Fibroblast of skin of left quadriceps (primary cell): Measurements from ENCODE around the gene RREB1.

Experiments
- DNase-seq, 2 experiments: peaks; one replicate each; pipeline ENCODE4 v3.0.0-alpha.2; 2013; ENCODE audit warnings: low read depth in 2 of 2

The RREB1 gene

DNA sequence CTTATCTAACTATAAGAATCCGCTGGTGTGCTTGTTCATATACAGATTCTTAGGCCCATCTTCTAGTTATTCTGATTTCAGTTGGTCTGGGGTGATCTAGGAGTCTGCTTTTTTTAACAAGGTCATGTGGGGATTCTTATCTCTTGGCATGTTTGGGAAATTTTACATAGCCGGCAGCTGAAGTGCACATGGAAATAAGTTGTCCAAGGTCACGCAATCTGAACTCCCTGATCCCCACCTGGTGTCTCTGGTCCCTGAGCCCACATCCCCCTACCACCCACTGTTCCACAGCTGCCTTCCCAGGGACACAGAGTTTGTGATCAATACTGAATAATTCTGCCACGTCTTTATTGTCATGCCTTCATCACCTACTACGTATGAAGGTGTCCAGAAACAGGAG lies 114.4 kb downstream of the RREB1 start:
- no peak for DNase-seq

DNA sequence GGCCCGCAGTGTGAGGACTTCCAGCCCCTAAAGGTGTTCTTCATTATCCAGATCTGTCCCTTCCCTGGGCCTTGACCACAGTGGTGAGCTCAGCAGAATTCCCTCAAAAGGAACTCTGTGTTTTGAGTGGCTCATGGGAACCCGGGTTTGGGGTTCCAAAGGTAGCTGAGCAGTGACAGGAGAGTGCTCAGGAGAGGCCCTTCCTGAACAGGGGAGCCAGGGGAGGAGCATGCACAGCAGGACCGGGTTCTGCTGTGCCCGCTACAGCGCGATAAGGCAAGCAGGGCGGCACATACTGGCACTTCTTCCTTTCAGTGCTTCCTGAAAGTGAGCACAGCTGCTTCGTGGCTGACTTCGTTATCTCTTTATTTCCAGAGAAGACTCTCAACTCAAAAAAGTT lies 117.0 kb downstream of the RREB1 start:
- no peak for DNase-seq

DNA sequence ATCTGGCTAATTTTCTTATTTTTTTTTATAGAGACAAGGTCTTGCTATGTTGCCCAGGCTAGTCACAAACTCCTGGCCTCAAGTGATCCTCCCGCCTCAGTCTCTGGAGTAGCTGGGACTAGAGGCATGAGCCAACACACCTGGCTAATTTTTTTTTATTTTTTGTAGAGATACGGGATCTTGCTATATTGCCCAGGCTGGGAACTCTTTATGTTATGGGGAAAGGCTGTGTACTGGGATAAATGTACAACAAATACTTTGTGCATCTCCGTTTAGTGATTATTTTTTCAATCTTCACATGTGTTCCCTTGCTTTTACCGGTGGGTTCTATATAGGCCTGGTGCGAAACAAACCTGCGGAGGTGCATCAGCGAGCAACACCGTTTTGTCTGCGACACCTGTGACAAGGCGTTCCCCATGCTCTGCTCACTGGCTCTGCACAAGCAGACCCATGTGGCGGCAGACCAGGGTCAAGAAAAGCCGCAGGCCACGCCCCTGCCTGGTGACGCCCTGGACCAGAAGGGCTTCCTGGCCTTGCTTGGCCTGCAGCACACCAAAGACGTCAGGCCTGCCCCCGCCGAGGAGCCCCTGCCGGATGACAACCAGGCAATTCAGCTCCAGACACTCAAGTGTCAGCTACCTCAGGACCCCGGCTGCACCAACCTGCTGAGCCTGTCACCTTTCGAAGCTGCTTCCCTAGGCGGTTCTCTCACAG lies 121.1 kb downstream of the RREB1 start:
- no peak for DNase-seq

- no peak for DNase-seq
These were observed 121.9 kb downstream of the RREB1 start for GRCh38 chr6:7229376-7230326.

GRCh38 chr6:7230327-7230691 lies 122.5 kb downstream of the RREB1 start:
- no peak for DNase-seq

GRCh38 chr6:7230956-7231713 lies 123.4 kb downstream of the RREB1 start:
- no peak for DNase-seq

DNA sequence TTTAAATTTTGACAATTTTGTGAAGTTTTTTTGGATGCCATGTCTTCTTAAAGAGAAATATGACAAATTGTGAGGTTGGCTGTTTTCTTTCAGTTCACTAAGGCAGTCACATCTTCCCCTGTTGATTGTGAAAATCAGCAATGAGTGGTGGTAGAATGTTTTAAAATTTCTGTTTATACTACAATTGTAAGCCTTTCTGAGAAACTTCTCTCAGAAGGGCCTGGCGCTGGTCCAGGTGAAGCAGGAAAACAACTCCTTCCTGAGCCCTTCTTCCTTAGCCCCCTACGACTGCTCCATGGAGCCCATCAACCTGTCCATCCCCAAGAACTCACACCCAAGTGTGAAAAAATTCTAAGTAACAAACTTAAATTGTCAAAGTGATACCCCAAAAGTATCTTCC lies 124.6 kb downstream of the RREB1 start:
- no peak for DNase-seq

DNA sequence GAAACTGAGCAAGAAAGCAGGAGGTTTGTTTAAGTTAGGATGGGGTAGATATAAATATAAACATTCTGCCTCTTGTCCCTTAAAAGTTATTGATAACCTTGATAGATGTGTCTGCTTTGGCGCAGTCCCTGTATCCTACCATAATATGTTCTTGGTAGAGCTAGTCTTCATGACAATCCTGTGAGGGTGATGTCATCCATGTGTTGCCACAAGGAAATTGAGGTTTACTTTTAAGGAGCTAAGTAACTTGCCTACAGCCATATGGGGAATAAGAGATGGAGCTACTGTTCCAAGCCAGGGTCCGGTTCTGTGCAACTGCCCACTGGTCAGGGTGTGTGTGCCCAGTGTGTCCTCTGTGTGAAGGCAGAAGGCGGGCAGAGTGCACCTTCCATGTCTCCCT lies 126.8 kb downstream of the RREB1 start:
- DNase-seq, result no peak

DNA sequence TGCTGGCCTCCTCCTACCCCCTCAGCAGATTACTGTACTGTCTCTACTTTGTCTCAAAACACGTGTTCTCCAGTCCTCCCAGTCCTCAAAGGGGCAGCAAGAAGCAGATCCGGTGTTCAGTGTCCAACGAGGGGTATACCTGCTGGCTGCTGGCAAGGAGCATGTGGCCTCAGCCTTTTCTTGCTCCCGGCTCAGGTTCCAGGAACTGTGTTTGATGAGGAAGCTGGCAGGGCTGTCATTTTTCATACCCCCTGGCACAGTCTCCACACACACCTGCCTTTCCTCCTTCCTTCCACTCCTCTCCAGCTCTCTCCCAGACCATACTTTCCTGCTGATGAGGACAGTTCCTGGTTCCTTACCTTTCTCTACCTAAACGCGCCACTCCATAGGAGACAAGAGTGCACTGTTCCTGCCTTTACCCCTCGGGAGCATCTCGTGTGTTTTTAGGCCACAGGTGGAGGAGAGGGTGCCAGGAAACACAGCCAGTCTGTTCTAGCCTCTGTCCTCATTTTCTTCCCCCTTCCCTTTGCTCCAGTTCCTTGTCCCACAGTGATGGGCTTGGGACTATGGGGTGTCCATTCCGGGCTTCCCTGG lies 128.0 kb downstream of the RREB1 start:
- DNase-seq, result no peak

DNA sequence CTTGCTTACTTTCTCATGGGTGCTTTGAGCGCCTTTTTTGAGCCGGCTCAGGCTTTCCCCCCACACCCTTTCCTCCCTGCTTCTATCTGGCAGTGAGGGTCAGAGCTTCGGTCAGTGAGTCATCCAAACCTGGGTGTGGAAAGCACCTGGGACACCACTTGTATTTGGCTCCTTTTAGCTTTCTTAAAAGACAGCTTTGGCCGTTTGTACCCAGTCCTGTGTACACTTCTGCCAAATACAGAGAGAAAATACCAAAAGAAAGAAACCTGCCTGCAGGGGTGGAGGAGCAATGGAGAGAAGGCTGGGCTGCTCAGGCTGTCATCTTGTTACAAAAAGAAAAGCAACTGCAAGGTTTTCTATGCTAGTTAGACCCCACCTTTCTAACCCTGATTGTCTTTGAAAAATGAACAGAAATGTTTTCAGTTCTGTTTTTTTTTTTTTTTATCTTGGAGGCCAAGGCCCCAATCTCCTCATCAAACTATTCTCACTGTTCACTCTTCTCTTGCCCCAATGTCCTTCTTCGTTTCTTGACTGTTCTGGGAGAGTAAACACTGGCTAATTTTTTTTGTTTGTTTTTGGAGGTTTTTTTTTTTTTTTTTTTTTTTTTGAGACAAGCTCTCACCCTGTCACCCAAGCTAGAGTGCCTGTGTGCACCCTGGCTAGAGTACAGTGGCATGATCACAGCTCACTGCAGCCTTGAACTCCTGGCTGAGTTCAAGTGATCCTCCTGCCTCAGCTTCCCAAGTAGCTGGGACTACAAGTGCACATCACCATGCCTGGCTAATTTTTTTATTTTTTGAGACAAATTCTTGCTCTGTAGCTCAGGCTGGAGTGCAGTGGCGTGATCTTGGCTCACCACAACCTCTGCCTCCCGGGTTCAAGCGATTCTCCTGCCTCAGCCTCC lies 128.8 kb downstream of the RREB1 start:
- DNase-seq, result no peak

DNA sequence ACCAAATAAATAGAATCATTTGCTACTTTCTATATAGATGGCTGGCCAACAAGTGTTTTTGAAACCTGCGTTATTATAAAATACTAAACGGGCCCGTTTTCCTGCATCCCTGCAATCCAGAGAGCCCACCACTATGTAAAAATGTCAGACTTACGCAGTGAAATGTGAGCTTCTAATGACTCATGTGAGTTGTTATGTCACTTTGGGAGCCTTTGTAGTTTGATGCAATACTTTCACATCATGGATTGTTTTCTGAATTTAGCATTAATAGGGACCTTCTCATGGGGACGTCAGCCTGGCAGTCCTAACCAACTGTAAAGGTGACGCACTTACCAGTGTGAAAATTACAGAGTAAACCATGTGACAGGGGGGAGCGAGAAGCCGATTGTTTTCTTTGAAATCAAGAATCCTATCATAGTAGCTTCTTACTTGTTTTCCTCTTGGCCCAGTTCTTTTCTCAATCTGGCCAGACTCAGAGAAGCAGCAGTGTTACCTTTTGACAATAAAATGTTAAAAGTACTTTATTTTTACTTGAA lies 130.0 kb downstream of the RREB1 start:
- DNase-seq, result no peak

DNA sequence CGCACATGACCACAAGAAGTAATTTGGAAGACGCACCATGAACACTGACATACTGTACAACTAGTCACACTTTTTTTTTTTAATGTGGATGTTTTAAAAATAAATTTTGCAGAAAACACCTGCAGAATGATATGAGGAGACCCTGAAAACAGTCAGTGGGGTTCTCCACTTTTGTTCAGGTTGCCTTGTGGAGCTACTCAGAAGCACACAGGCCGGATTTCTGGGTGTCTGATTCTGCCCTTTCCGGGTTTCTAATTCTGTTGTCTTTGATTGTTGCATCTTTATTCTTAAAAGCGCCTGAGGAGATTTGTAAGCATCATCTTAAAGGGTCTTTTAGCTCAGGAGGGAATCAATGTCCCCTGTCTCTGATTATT lies 130.8 kb downstream of the RREB1 start:
- no peak for DNase-seq

- DNase-seq, result no peak
These were observed 131.3 kb downstream of the RREB1 start for GRCh38 chr6:7238900-7239589.

GRCh38 chr6:7239590-7239948 lies 131.8 kb downstream of the RREB1 start:
- no peak for DNase-seq

DNA sequence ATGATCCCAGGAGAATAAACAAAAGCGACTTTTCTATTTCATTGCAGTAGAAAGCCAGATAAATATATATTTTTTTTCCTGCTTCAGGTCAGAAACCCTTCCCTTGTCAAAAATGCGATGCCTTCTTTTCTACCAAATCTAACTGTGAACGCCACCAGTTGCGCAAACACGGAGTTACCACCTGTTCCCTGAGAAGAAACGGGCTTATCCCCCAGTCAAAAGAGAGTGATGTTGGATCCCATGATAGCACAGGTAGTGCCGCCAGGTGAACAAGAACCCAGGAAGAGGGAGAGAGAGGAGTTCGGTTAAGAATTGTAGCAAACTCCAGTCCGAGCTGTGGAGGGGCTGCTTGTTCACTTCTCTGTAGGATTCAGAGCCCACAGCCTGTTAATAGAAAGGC lies 132.6 kb downstream of the RREB1 start:
- DNase-seq, result no peak

DNA sequence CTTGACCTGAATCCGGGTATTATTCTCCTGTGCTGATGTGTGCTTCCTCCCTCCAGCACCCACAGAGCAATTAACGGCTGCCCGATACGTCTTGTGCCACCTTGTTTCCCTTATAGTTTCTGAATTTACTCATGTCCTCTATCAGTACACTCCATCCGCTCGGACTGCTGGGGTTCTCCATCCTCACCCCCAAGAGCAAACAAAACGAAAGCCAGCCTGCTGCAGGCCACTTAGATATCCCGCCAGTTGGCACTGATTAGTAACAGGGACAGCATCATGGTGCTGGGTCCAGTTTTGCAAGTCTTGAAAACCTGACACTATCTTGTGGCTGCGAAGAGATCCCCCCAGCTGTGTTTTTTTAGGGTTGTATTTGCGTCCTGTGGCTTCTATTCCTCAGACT lies 133.4 kb downstream of the RREB1 start:
- no peak for DNase-seq

DNA sequence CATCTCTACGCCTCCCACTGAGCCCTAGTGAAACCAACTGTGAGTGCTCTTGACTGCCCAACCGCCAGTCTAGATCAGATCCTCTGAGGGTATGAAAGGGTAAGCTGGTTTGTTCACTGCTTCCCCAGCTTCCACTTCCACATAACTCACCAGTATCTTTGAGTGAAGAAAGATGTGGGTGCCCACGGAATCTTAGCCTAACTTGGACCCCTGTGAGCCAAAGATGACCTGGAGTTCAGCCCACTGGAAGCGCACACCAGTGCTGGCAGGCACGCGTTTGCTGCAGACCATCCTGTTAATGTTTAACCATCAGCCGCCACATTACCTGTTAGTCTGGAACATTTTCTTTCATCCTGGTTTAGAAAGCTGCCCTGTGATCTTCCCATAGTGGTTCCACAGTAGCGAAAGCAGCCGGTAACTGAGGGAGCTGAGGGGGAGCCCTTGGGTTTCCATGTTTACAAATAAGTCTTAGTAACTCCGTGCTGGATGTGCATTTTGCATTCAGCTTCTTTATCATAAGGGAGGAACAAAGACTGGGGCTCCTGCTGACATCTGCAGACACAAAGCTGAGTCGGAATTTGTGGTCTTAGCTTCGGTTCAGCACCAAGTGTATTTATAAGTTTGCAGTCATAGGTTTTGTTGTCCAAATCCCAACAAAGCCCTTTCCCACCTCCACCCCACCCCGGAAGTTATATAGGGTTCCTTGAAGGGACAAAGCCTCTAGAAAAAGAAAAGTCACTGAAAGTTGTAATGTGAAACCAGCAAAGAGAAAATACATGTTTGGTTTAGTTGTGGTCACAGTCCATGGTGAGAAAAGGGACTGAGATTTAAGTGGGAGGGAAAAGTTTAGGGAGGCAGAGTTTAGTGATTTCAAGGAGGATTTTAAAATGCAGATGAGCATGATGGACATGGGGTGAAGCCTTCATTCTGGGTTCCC lies 134.2 kb downstream of the RREB1 start:
- DNase-seq, result no peak

DNA sequence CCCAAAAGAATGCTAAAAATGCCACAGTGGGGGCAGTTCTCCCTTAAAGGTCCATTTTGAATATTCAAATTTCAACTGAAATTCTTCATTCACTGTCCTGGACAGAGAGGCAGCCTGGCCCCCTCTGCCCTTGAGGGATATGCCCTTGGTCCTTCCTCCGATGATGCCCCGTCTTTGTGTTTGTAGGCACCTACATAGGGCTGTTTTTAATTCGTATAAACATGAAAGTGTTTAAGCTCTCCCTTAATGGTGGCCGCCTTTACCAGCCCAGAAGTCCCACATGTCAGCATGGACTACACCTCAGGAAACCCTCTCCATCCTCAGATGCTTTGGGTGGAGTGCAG lies 135.0 kb downstream of the RREB1 start:
- DNase-seq, result no peak
